Hepatocyte (in vitro differentiated cells): Measurements from ENCODE around the gene DBNDD2. TPM values are rescaled to one million over a fixed set of nuclear protein-coding genes. Genes with fewer than 3 reads are reported as not detected.
A peak's percentile ranks its signal among the peaks of the same experiment; 100 is the strongest.

Source experiments
- DNase-seq: peaks from one replicate; pipeline ENCODE4 v3.0.0-alpha.2; 2016; ENCODE audit warnings: low spot score
- H2AFZ ChIP-seq: fragments of 200-600 bp; sonication (generic); 2 replicates; pipeline ENCODE4 v1.6.0; 2016; ENCODE audit warnings: antibody characterized with exemption, mild to moderate bottlenecking
- H3K27ac ChIP-seq: fragments of 200-600 bp; sonication (generic); 2 replicates; pipeline ENCODE4 v1.5.1; 2016; ENCODE audit warnings: mild to moderate bottlenecking
- H3K27me3 ChIP-seq: fragments of 200-600 bp; sonication (generic); 2 replicates; pipeline ENCODE4 v1.6.1; 2016
- H3K36me3 ChIP-seq: fragments of 200-600 bp; sonication (generic); replicated peaks from 2 replicates; pipeline ENCODE4 v1.5.1; 2016; ENCODE audit warnings: low read depth; ENCODE audit not compliant: insufficient read depth
- H3K4me1 ChIP-seq: fragments of 200-600 bp; sonication (generic); 2 replicates; pipeline ENCODE4 v1.5.1; 2016; ENCODE audit warnings: mild to moderate bottlenecking, moderate library complexity; ENCODE audit not compliant: insufficient read depth
- H3K4me2 ChIP-seq: fragments of 200-600 bp; sonication (generic); 2 replicates; pipeline ENCODE4 v1.6.0; 2016
- H3K4me3 ChIP-seq: fragments of 200-600 bp; sonication (generic); 2 replicates; pipeline ENCODE4 v1.5.1; 2016; ENCODE audit warnings: mild to moderate bottlenecking
- H3K79me2 ChIP-seq: fragments of 200-600 bp; sonication (generic); 2 replicates; pipeline ENCODE4 v1.6.0; 2017; ENCODE audit warnings: mild to moderate bottlenecking
- H3K9me2 ChIP-seq: fragments of 200-600 bp; sonication (generic); replicated peaks from 2 replicates; pipeline ENCODE4 v1.6.0; 2017; ENCODE audit warnings: mild to moderate bottlenecking; ENCODE audit not compliant: insufficient read depth
- H3K9me3 ChIP-seq: fragments of 200-600 bp; sonication (generic); 2 replicates; pipeline ENCODE4 v1.5.1; 2016; ENCODE audit warnings: low read depth, mild to moderate bottlenecking
- H4K20me1 ChIP-seq: fragments of 200-600 bp; sonication (generic); 2 replicates; pipeline ENCODE4 v1.6.0; 2016; ENCODE audit warnings: mild to moderate bottlenecking; ENCODE audit not compliant: insufficient read depth, poor library complexity, severe bottlenecking
- EZH2 ChIP-seq: fragments of 200-600 bp; sonication (generic); IDR thresholded peaks from 2 replicates; pipeline ENCODE4 v1.6.1; 2016; ENCODE audit warnings: antibody characterized with exemption, mild to moderate bottlenecking, borderline replicate concordance
- EZH2phosphoT487 ChIP-seq: fragments of 200-600 bp; sonication (generic); IDR thresholded peaks from one replicate; pipeline ENCODE4 v1.6.1; 2018; ENCODE audit warnings: antibody characterized with exemption, mild to moderate bottlenecking, low read depth, moderate library complexity; ENCODE audit not compliant: unreplicated experiment, severe bottlenecking
- WGBS: methylation state at CpG from one replicate; pipeline ENCODE4 v1.1.6; 2016; ENCODE audit warnings: low lambda C conversion rate; ENCODE audit errors: missing lambda C conversion rate; 5-methylcytosine and 5-hydroxymethylcytosine counted together
- polyA plus RNA-seq: library from polyadenylated mRNA; unstranded; fragments of >200 nt; fragmentation: Nextera tagmentation; extraction: Ambion mirVana; gene quantifications from 2 replicates; pipeline ENCODE4 v1.2.1, GENCODE V29; 2016
- total RNA-seq: library from RNA; depleted of rRNA; stranded (reverse); fragments of >200 nt; gene quantifications from 2 replicates; pipeline ENCODE4 v1.2.3, GENCODE V29; 2014
- TF ChIP-seq, protein P1 (sequence below): fragments of 200-600 bp; sonication (generic); IDR thresholded peaks from 2 replicates; pipeline ENCODE4 v1.5.1; 2016; ENCODE audit warnings: antibody characterized with exemption, mild to moderate bottlenecking; ENCODE audit not compliant: poor library complexity

DBNDD2 gene
- total and polyA plus RNA-seq, 2 experiments from 2014 or later, result 11.1 to 12.8 TPM

DNA sequence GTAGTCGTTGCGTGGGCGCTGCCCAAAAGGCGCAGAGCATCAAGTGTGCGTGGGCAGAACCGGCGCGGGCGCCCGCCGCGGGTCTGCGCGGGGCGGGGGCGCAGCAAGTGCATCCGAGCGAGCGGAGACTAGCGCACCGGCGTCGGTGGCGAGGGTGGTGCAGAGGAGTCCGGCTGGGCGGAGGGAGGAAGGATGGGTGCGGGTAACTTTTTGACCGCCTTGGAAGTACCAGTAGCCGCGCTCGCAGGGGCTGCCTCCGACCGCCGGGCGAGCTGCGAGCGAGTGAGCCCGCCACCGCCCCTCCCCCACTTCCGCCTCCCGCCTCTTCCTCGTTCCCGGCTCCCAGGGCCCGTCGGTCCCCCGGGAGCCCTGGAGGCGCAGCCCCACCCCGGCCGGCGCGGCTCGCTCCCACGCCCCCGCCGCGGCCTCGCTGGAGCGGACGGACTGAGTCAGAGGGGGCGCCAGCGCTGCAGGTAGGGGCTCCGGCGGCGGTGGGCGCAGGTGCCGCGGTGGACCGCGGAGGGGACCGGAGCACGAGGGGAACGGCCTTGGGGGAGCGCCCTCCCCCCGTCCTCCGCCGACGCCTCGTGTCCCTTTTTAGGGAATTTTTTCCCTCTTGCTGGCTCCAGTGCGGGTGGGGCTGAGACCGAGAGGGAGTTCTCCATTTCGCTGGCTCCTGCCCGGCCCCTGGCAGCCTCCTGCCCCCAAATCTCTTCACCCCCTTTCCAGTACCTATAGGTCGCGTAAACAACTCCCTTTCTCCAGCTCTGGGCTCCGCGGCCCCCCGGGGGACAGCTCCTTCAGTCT lies 1.6 kb upstream of the DBNDD2 start:
- peak; percentile 69 for DNase-seq
- TF ChIP-seq, protein P1, sequence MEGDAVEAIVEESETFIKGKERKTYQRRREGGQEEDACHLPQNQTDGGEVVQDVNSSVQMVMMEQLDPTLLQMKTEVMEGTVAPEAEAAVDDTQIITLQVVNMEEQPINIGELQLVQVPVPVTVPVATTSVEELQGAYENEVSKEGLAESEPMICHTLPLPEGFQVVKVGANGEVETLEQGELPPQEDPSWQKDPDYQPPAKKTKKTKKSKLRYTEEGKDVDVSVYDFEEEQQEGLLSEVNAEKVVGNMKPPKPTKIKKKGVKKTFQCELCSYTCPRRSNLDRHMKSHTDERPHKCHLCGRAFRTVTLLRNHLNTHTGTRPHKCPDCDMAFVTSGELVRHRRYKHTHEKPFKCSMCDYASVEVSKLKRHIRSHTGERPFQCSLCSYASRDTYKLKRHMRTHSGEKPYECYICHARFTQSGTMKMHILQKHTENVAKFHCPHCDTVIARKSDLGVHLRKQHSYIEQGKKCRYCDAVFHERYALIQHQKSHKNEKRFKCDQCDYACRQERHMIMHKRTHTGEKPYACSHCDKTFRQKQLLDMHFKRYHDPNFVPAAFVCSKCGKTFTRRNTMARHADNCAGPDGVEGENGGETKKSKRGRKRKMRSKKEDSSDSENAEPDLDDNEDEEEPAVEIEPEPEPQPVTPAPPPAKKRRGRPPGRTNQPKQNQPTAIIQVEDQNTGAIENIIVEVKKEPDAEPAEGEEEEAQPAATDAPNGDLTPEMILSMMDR, result no peak
- TF ChIP-seq EZH2 (peak; percentile 40), EZH2phosphoT487 (no peak)
- no peaks in the 10 kb centered on the region for H3K36me3 ChIP-seq
- H2AFZ ChIP-seq, result peak overlapping the region; percentile 96
- peaks cover 16% of the 10 kb centered on the region for H3K27me3 ChIP-seq
- no peaks in the 10 kb centered on the region for H3K79me2 ChIP-seq
- no peak overlapping the region for H3K27ac ChIP-seq
- no peaks in the 10 kb centered on the region for H4K20me1 ChIP-seq
- WGBS, result under 1% methylated on average over 38 of the region's 87 CpGs
- no peaks in the 10 kb centered on the region for H3K9me3 ChIP-seq
- H3K4me1 ChIP-seq, result peaks cover 6% of the 10 kb centered on the region
- H3K4me3 ChIP-seq, result peak overlapping the region; percentile 94
- H3K9me2 ChIP-seq, result no peaks in the 10 kb centered on the region
- H3K4me2 ChIP-seq, result peak overlapping the region; percentile 100

DNA sequence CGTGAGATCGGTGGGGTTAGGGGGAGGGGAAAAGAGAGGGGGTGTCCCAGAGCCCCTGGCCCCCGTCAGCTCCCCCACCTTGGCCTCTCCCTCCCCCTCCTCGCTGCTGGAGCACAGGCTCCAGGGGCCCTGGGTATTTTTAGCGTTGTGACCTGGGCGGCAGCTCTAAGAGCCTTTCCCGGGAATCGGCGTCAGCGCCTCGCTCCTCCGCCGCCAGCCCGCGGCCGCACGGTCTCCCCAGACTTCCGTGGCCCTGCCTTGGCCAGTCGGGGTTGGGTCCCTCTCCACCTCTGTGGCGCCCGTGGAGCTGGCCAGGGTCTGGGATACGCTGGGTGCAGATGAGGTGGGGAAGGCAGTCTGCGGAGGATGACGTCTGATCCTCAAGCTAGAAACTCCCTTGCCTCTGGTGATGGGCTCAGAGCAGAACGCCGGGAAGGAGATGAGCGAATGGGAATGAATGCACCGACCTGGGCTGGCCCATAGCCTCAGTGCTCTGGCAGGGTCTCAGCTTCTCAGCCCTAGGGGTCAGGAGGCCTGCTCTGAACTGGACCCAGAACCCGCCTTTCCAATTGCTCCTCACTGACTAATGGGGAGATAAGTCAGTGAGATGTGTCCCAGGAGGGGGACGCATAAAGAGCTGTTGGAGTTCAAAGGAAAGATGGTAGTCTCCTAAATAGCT lies 883 bp upstream of the DBNDD2 start:
- H3K79me2 ChIP-seq, result no peaks in the 10 kb centered on the region
- TF ChIP-seq EZH2 (no peak), EZH2phosphoT487 (no peak)
- TF ChIP-seq, protein P1, result no peak
- no peaks in the 10 kb centered on the region for H3K9me3 ChIP-seq
- H4K20me1 ChIP-seq, result no peaks in the 10 kb centered on the region
- peak overlapping the region; percentile 94 for H3K4me3 ChIP-seq
- H3K4me1 ChIP-seq, result peaks cover 6% of the 10 kb centered on the region
- no peak overlapping the region for H3K27ac ChIP-seq
- H3K36me3 ChIP-seq, result no peaks in the 10 kb centered on the region
- H3K27me3 ChIP-seq, result peaks cover 16% of the 10 kb centered on the region
- DNase-seq, result peak; percentile 46
- no peaks in the 10 kb centered on the region for H3K9me2 ChIP-seq
- WGBS, result 14% methylated on average over 25 of the region's 30 CpGs
- peak overlapping the region; percentile 96 for H2AFZ ChIP-seq
- H3K4me2 ChIP-seq, result peak overlapping the region; percentile 100

DNA sequence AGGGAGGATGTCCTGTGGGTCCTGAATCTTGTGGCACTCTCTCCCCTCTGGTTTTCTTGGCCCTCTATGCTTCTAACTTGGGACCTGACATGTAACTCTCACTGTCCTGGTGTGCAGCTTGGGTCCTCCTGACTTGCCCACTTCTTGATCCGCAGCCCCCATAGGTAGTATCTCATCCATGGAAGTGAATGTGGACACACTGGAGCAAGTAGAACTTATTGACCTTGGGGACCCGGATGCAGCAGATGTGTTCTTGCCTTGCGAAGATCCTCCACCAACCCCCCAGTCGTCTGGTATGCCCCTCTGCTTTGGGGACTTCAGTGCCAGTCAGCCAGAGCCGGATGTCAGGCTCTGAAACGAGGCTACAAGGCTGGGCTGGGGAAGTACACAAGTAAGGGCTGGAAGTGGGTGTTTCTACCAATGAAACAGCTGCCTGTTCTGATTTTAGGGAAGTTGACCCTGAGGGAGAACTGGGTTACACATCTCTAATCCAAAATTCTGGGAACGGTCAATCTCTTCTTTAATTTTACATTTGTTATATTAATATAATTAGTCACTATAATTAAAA lies 641 bp downstream of the DBNDD2 start:
- no peaks in the 10 kb centered on the region for H3K9me3 ChIP-seq
- H3K79me2 ChIP-seq, result no peaks in the 10 kb centered on the region
- H3K9me2 ChIP-seq, result no peaks in the 10 kb centered on the region
- peaks cover 16% of the 10 kb centered on the region for H3K27me3 ChIP-seq
- H3K36me3 ChIP-seq, result no peaks in the 10 kb centered on the region
- H3K4me2 ChIP-seq, result no peak overlapping the region
- H2AFZ ChIP-seq, result no peak overlapping the region
- H3K4me1 ChIP-seq, result peaks cover 6% of the 10 kb centered on the region
- no peak for TF ChIP-seq EZH2
- TF ChIP-seq, protein P1, result no peak
- TF ChIP-seq EZH2phosphoT487, result no peak
- H3K4me3 ChIP-seq, result no peak overlapping the region
- no peak overlapping the region for H3K27ac ChIP-seq
- 92% methylated on average over 7 of the region's 7 CpGs for WGBS
- DNase-seq, result no peak
- H4K20me1 ChIP-seq, result no peaks in the 10 kb centered on the region
